ENCODE measurements around the gene CARD18.
"Not testable (repeated sequence)": the region's sequence is repeated elsewhere in the genome, so short reads cannot be mapped to it uniquely, and the experiment has no call there.

Gene CARD18

DNA sequence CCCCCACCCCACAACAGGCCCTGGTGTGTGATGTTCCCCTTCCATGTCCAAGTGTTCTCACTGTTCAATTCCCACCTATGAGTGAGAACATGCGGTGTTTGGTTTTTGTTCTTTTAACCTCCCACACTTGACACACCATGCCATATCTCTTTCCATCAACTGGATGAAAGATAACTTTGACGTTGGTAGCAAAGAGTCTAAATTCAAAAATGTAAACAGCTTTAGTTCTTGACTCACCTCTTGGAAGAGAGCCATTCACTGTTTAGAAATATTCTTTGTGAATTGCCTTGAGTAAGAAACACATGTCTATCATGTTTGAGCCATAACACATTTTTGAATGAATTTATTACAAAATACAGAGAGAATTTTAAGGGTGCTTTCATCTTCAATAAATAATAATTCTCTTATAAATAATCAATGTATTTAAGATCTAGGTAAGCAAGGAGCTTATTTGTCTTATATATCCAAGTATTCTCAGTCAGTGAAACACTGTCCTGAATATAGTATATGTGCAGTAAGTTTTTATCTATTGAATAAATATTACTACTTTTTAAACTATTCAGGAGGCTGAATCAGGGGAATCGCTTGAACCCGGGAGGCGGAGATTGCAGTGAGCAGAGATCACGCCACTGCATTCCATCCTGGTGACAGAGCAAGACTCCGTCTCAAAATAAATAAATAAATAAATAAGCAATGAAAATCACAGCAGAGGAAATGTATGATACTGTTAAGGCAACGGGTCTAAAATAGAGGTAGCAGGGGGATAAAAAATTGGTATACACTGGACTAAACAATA lies 6.7 kb downstream of the CARD18 start:
- TF ChIP-seq POLR2AphosphoS5 (IDR thresholded peaks at IDR 0.05; ENCODE audit: low read depth, low read length) (no peak), POLR2A (IDR thresholded peaks at IDR 0.05; ENCODE audit: low read depth, low read length) (no peak), TAF1 (IDR thresholded peaks at IDR 0.05; ENCODE audit: borderline replicate concordance, low read depth, low read length) (no peak)
- FAIRE-seq (no peak), DNase-seq (ENCODE audit: insufficient read length) (no peak)

DNA sequence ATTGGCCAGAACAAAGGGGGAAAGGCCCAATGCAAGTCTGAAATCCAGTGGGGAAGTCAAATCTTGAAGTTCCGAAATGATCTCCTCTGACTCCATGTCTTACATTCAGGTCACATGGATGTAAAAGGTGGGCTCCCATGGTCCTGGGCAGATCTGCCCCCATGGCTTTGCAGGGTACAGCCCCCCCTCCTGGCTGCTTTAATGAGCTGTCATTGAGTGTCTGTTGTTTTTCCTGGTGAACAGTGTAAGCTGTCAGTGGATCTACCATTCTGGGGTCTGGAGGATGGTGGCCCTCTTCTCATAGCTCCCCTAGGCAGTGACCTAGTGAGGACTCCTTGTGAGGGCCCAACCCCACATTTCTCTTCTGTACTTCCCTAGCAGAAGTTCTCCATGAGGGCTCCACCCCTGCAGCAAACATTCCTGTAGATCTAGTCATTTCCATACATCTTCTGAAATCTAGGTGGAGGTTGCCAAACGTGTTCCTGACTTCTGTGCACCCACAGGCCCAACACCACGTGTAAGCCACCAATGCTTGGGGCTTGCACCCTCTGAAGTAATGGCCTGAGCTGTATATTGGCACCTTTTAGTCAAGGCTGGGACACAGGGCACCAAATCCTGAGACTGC lies 9.3 kb downstream of the CARD18 start:
- DNase-seq (ENCODE audit: insufficient read length) (no peak), FAIRE-seq (no peak)
- TF ChIP-seq POLR2AphosphoS5 (IDR thresholded peaks at IDR 0.05; ENCODE audit: low read depth, low read length): no peak
- TF ChIP-seq TAF1 (IDR thresholded peaks at IDR 0.05; ENCODE audit: borderline replicate concordance, low read depth, low read length): no peak
- no peak for TF ChIP-seq POLR2A (IDR thresholded peaks at IDR 0.05; ENCODE audit: low read depth, low read length)

DNA sequence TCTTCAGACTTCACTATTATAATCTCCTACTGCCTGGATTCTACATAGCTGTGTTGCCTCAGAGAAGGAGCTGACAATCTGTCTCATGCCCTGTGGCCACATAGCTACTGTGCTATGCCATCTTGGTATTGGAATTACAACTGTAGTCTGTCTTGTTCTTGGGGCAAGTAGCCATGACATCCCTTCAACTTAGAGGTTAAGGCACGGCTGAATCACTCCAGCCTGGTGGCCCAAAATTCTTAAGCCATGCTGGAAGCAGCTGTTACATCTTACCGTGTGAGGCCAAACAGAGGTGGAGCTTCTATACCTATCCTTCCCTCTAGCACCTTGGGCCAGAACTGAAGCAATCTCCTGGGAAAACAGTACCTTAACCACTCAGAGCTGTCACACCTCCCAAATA lies 14.8 kb downstream of the CARD18 start:
- TF ChIP-seq POLR2AphosphoS5 (IDR thresholded peaks at IDR 0.05; ENCODE audit: low read depth, low read length) (no peak), POLR2A (IDR thresholded peaks at IDR 0.05; ENCODE audit: low read depth, low read length) (no peak), TAF1 (IDR thresholded peaks at IDR 0.05; ENCODE audit: borderline replicate concordance, low read depth, low read length) (no peak)
- FAIRE-seq (peak; percentile 69), DNase-seq (ENCODE audit: insufficient read length) (no peak)

DNA sequence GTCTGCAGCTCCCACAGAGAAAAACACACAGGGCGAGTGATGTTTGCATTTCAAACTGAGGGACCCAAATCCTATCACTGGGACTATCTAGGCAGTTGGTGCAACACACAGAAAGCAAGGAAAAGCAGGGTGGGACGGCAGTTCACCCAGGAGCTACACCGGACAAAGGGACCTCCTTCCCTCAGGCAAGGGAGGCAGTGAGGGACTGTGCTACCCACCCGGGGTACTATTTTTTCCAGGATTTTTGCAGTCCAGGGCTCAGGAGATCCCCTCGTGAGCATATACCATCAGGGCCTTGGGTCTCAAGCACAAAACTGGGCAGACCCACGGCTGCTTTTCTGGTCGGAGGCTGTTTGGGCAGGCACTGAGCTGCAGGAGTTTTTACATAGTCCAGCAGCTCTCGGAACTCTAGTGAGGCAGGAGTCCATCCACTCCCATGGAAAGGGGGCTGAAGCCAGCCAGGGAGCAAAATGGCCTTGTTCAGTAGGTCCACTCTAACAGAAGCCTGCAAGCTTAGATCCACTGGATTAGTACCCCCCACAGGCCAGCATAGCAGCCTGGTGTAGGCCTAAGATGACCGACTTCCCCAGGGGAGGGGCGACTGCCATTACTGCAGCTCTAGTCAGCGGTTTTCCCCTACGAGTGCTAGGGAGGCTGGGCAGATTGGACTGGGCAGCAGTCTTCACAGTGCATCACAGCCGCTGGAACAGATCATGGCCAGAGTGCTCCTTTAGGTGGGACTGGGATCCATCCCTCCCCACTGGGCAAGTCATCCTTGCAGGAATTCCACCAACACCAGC lies 28.2 kb downstream of the CARD18 start:
- DNase-seq (ENCODE audit: insufficient read length) (no peak), FAIRE-seq (no peak)
- TF ChIP-seq TAF1 (IDR thresholded peaks at IDR 0.05; ENCODE audit: borderline replicate concordance, low read depth, low read length) (no peak), POLR2AphosphoS5 (IDR thresholded peaks at IDR 0.05; ENCODE audit: low read depth, low read length) (no peak)

DNA sequence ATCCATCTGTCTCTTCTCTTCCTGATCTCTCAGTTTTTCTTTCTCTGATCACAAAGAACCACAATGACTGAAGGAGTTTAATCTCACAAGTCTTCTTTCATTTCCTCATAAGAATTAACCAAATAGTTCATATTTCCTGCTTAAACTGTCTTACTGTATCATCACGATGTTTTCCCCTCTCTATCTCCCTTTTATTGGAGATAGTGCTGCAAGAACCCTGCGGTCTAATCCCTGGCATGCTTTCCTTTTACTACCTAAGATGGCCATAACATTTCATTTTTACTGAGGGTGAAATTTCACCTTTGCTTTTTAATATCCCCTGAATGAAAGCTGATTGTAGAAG lies 28.9 kb downstream of the CARD18 start:
- no peak for FAIRE-seq
- TF ChIP-seq POLR2A (IDR thresholded peaks at IDR 0.05; ENCODE audit: low read depth, low read length): no peak
- TF ChIP-seq POLR2AphosphoS5 (IDR thresholded peaks at IDR 0.05; ENCODE audit: low read depth, low read length): no peak
- no peak for TF ChIP-seq TAF1 (IDR thresholded peaks at IDR 0.05; ENCODE audit: borderline replicate concordance, low read depth, low read length)

DNA sequence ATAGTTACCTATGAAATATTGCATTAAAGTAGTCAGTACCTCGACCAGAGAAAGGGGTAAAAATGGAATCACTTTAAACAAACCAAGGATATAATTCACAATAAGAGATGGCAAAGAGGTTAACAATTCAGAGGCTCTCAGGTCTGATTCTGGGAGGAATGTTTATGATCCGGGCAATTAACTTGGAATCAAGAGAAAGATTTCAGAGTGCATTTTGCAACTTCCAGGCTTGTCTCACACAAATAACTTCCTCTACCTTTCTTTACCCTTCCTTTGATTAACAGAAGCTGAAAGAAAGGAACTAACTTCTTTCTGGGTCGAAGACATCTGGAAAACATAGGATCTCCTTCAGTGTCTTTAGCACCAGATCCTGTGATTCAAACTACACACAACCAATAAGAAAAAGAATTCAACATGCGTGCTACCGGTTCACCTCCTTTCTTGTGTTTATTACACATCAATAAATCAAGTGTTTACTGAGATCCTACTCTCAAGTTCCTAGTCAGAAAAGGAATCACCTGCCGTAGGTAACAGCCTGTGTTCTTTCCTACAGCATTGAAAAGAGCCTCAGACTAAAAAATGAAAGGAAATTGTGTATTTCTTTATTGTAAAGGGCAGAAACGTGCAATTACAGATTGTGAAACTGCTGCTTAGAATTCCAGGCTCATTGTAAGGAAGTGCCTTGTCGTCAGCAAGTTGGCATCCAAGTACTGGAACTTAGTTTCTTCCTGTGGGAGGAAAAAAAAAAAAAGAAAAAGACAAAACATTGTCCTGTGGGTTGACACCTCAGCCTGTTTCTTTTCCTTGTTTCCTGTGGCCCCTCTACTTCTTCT lies 29.5 kb downstream of the CARD18 start:
- peak; percentile 50 for FAIRE-seq
- TF ChIP-seq POLR2A (IDR thresholded peaks at IDR 0.05; ENCODE audit: low read depth, low read length) (no peak), TAF1 (IDR thresholded peaks at IDR 0.05; ENCODE audit: borderline replicate concordance, low read depth, low read length) (no peak), POLR2AphosphoS5 (IDR thresholded peaks at IDR 0.05; ENCODE audit: low read depth, low read length) (no peak)
- DNase-seq (ENCODE audit: insufficient read length): no peak

More for the DNA sequence above, 28.9 kb downstream of the CARD18 start:
- DNase-seq (ENCODE audit: insufficient read length): no peak

DNA sequence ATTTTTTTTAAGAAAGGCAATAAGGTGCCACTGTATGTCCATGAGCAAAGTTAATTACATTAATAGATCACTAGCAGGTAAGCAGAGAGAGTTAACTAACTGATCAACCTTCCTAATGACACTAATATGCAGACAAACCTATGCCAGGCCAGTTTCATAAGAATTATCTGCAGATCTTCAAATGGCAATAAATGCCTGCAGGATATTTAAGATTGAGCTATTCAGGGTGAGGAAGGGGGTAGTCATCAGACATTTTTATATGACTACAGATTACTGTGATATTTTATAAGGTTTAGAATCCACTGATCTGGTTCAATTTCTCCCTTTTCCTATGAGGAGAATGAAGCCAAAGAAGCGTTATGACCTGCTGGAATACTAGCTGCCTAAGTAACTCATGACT lies 30.2 kb downstream of the CARD18 start:
- FAIRE-seq (no peak), DNase-seq (ENCODE audit: insufficient read length) (no peak)
- no peak for TF ChIP-seq POLR2AphosphoS5 (IDR thresholded peaks at IDR 0.05; ENCODE audit: low read depth, low read length)
- no peak for TF ChIP-seq POLR2A (IDR thresholded peaks at IDR 0.05; ENCODE audit: low read depth, low read length)
- no peak for TF ChIP-seq TAF1 (IDR thresholded peaks at IDR 0.05; ENCODE audit: borderline replicate concordance, low read depth, low read length)

DNA sequence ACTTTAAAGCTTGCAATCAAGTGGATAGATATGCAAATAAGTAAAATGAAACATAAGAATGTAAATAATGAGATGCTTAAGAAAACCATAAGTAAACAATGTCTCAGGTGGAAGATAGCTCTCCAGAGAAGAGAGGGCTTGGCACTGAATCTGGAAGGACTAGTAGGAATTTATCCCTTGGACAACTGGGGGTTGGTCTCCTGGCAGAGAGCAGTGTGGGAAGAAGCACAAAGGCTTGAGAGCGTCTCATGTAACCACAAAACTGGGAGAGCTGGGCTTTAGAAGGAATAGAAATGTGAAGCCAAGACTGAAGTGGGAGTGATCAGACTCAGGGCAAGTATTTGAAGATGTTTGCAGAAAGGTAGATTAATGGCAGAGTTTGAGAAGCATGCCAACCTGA lies 31.3 kb downstream of the CARD18 start:
- DNase-seq (ENCODE audit: insufficient read length): no peak
- TF ChIP-seq POLR2AphosphoS5 (IDR thresholded peaks at IDR 0.05; ENCODE audit: low read depth, low read length) (no peak), TAF1 (IDR thresholded peaks at IDR 0.05; ENCODE audit: borderline replicate concordance, low read depth, low read length) (no peak), POLR2A (IDR thresholded peaks at IDR 0.05; ENCODE audit: low read depth, low read length) (no peak)
- FAIRE-seq: no peak

DNA sequence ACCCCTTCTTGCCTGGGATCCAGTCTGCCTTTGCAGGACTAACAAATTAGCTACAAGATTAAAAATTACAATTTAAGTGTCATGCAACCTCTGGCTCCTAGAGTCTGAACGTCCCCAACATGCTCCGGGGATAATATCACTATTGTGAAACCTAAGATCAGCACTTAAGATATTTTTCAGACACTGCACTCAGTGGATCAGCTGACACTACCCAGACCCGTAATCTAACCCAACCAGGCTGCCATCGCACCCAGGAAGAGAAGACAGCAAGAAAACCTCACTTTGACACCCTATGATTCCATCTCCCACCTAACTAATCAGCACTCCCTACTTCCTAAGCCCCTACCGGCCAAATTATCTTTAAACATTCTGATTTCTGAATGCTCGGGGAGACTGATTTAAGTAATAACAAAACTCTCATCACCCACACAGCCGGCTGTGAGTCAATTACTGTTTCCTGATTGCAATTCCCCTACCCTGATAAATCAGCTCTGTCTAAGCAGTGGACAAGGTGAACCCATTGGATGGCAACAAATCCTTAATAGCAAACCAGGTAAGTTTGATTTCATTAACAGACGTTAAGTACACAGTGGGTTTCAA lies 32.2 kb downstream of the CARD18 start:
- not testable (repeated sequence) for DNase-seq (ENCODE audit: insufficient read length); FAIRE-seq

DNA sequence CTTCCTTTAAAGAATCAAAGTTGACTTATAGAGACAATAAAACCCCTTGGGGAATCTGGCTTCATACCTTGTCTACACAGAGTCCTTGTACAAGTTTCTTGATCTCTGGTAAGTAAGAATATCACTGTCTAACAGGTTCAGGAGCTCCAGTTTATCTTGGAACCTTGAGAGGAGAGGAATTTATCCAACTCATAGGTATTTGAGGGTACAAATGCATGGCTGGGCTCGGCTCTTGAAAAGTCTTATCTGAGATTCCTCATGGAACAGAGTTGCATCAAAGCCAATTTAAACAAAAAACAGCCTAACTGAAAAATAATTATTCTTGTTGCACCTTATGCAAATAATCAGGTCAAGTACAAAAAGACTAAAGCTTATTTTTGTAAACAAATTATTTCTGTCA lies 33.4 kb downstream of the CARD18 start:
- TF ChIP-seq TAF1 (IDR thresholded peaks at IDR 0.05; ENCODE audit: borderline replicate concordance, low read depth, low read length) (no peak), POLR2A (IDR thresholded peaks at IDR 0.05; ENCODE audit: low read depth, low read length) (no peak), POLR2AphosphoS5 (IDR thresholded peaks at IDR 0.05; ENCODE audit: low read depth, low read length) (no peak)
- no peak for DNase-seq (ENCODE audit: insufficient read length)
- no peak for FAIRE-seq

DNA sequence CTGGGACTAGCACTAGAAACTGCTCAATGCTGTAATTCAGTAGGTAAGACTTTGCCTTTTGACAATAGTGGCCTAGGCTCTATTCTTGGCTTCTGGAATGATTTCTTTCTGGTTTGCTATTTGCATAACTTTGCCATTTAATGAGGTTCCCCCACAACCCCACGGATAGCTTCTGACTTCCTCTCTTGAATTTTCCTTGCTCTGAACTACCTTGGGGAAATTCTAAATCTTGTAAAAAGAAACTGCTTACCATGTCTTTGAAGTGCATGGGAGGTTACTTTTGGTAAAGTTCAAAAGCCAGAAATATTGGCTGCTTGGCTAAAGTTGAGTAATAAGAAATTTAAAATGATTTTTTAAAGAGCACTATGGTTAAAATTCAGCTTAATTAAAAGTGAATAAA lies 35.3 kb downstream of the CARD18 start:
- no peak for DNase-seq (ENCODE audit: insufficient read length)
- FAIRE-seq: no peak
- TF ChIP-seq POLR2AphosphoS5 (IDR thresholded peaks at IDR 0.05; ENCODE audit: low read depth, low read length): no peak
- no peak for TF ChIP-seq TAF1 (IDR thresholded peaks at IDR 0.05; ENCODE audit: borderline replicate concordance, low read depth, low read length)
- no peak for TF ChIP-seq POLR2A (IDR thresholded peaks at IDR 0.05; ENCODE audit: low read depth, low read length)
